GM21447 (cell line): Measurements from ENCODE around the gene TP53AIP1.

ENCODE experiments used
- ATAC-seq: cut with Tn5 transposase; IDR thresholded peaks from one replicate; pipeline ENCODE4 v1.9.1; 2021; ENCODE audit not compliant: unreplicated experiment

Gene TP53AIP1

DNA sequence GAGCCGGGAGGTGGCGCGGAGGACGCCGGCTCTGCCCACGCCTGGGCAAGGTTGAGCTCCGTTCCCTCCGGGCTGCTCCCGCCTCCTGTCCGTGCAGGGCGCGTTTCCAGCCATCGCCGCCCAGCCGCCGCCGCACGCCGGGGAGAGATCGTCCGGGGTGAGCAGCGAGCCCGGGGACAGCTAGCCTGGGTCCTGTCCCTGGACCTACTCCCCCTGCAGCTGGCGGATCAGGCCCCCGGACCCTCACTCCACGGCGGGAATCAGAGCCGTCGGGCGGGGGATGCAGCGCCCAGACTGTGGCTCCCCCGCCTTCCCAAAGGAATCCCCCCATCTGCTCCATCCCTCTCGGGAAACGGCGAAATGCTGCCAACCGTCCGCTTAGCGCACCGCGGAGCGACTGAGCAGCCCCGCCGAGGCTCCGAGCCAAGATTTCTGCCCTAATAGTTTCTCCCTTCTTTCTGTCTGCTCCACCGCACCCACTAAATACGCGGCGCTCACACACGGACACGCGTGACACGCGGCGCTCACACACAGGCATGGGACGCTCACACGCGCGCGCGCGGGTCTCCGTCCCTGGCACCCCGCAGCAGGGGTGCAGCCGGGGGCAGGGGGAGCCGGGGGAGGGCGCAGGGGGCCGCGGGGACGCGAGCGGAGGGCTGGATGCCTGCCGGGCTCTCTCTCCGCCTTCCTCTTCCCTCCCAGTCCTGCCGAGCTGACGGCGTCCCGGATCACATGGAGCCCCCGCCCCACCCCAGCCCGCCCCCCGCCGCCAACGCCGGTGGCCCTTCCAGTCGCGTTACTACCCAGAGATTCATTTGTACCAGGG is 51.9 kb downstream of the TP53AIP1 start, which contains the start of gene KCNJ5:
TSS of gene KCNJ5 (plus strand) at position 814 of the 826 bp plus-strand sequence. CDS start 19,918 bp downstream, outside the sequence.
- no peak for ATAC-seq

GRCh38 chr11:128890216-128890542 is 52.5 kb downstream of the TP53AIP1 start:
- ATAC-seq: no peak

- no peak for ATAC-seq
Observed at GRCh38 chr11:128889657-128890213, 52.9 kb downstream of the TP53AIP1 start.

DNA sequence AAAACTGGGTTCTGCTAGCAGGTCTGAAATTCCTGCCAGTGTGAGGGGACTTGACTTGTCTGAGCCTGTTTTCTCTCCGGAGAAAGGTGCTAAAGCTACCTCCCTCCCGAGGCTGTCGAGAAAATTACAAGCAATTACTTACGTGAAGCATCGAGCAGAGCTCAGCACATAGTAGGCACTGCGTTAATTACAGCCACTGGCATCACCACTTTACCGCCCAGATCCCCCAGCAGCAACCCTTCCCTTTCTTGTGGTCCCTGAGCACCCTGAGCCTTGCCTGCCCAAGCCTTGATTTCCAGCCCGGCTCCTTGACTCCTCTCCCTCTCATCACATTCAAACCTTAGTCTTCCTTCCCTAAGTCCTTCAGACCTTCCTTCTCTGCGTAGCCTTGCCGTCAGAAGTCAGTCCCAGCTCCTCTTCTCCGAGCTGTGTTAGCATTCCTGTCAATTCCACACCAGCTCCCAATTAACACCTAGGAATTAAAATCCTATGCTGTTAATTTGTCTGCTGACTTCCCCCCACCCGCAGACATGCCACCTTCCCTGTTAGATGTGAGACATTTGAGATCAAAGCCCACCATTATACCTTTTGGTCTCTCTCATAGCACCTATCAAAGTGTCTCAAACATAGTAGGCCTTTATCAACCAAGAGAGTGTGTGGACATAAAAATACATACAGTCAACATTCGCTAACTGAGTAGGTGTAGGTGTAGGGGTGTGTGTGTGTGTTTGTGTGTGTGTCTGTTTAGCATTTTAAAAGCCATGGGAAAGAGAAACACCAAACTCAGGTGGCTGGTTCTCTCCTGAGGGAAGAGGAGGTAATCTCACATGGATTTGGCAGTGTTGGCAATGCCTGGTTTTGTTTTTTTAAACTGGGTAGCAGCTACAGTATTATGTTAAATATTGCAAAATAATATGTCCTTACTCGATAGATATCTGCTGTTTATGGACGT is 54.4 kb downstream of the TP53AIP1 start:
- ATAC-seq: no peak

DNA sequence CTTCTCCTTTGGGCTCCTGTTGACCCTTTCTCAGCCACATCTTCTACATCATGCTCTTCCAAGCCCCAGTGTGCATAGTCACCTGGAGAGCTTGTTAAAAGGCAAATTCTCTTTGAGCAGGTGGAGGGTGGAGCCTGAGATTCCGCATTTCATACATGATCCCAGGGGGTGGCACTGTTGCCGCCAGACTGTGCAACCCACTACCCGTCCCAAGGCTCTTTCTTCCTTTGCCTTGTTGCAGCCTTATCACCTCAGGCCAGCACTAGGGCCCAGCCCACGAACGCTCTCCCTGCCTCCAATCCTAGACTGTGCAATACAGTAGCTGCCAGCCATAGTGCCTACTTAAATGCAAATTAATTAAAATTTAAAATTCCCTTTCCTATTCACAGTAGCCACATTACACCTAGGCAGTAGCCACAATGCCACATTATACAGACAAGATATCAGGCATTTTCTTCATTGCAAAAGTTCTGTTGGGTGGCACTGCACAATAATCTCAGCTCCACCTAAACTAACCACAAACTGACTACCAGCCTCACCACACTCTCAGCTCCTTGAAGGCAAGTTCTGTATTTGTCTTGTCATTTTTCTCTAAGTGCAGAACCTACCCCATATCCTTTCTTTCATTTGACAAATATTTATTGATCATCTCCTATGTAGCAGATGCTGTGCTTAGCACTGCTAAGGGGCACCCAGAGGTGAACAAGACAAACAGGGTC is 56.1 kb downstream of the TP53AIP1 start:
- no peak for ATAC-seq
